HG03558 (cell line): ENCODE results near the gene APOC3.

Source experiments
- ATAC-seq: cut with Tn5 transposase; IDR thresholded peaks from one replicate; pipeline ENCODE4 v1.9.1; 2021; ENCODE audit warnings: moderate number of reproducible peaks; ENCODE audit not compliant: unreplicated experiment; ENCODE audit errors: extremely low read depth

Gene APOC3

GRCh38 chr11:116843661-116844060 is 14.0 kb downstream of the APOC3 start:
- no peak for ATAC-seq

GRCh38 chr11:116844722-116845121 is 15.0 kb downstream of the APOC3 start:
- no peak for ATAC-seq

GRCh38 chr11:116847612-116848011 is 17.9 kb downstream of the APOC3 start:
- ATAC-seq: no peak

GRCh38 chr11:116849060-116849459 is 19.4 kb downstream of the APOC3 start:
- ATAC-seq: no peak

- no peak for ATAC-seq
Observed at GRCh38 chr11:116849486-116849885, 19.8 kb downstream of the APOC3 start.

DNA sequence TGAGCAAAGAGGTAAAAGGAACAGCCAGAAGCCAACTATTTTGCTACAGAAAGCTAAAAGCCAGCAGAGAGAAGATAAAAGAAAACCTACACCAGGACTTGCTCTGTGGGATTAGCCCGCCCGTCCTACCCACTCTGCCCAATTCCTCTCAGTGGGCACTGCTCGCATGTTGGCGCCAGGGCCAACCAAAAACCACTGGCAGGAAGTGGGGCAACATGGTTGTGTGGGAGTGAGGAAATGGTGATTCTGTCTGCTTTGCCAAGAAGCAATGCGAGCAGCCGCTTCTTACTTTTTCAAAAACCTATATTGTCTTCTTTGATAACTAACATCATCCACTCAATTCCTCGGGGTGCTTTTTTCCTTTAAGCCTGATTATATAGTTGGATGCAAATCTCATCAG is 21.9 kb downstream of the APOC3 start:
- no peak for ATAC-seq

GRCh38 chr11:116852261-116853031 is 22.7 kb downstream of the APOC3 start:
- no peak for ATAC-seq

- ATAC-seq: peak; percentile 79
Observed at GRCh38 chr11:116853461-116854073, 23.9 kb downstream of the APOC3 start.

GRCh38 chr11:116855413-116855812 is 25.7 kb downstream of the APOC3 start:
- no peak for ATAC-seq

GRCh38 chr11:116856423-116856822 is 26.7 kb downstream of the APOC3 start:
- ATAC-seq: no peak

GRCh38 chr11:116857316-116857715 is 27.6 kb downstream of the APOC3 start:
- no peak for ATAC-seq

DNA sequence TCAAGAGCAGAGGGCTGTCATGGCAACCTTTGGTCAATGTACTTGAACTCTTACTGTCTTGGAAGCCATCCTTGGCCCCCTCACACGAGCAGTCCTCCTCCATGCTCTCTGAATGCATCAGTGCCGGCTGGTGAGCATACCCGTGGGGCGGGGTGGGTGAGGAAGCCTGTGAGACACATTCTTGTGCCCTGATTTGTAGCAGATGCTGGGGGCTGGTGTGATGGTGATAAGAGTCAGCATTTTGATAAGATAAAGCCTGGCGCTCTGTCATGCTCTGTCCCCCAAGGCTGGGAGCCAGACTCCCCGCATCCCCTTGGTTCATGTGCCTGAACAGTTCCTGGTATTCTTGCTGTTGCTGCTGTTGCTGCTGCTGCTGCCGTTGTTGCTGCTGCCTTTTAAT is 28.2 kb downstream of the APOC3 start:
- ATAC-seq: no peak

- ATAC-seq: no peak
Observed at GRCh38 chr11:116859175-116859574, 29.5 kb downstream of the APOC3 start.

- ATAC-seq: no peak
Observed at GRCh38 chr11:116860303-116860702, 30.6 kb downstream of the APOC3 start.

DNA sequence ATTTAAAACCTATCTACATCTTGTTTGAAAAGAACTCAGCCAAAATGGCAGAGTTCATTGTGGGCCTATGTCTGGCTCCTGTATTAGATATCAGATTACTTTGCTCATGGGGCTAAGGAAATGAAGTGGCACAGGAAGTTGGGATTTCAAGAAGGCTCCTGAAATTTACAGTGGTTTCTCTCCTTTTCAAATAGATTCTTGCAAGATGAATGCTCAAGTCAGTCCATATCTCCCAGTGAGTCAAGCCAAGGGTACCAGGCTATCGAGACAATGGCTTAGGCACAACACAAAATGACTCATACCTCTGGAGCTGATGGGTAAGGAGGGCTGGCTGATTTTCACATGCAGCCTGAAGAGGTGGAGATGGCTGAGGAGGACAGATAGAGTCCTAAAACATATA is 31.8 kb downstream of the APOC3 start:
- ATAC-seq: no peak

- no peak for ATAC-seq
Observed at GRCh38 chr11:116862185-116862584, 32.5 kb downstream of the APOC3 start.

DNA sequence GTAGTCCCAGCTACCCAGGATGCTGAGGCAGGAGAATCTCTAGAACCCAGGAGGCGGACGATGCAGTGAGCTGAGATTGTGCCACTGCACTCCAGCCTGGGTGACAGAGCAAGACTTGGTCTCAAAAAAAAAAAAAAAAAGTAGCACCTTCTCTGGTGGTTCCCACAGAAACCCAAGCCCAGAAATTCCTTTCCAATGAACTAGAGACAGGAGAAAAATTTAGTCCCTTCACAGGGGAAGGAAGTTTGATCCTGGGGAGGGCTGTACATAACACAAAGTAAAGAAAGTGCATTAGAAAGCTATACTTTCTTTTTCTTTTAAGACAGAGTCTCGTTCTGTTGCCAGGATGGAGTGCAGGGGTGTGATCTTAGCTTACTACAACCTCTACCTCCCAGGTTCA is 33.2 kb downstream of the APOC3 start:
- ATAC-seq: no peak

DNA sequence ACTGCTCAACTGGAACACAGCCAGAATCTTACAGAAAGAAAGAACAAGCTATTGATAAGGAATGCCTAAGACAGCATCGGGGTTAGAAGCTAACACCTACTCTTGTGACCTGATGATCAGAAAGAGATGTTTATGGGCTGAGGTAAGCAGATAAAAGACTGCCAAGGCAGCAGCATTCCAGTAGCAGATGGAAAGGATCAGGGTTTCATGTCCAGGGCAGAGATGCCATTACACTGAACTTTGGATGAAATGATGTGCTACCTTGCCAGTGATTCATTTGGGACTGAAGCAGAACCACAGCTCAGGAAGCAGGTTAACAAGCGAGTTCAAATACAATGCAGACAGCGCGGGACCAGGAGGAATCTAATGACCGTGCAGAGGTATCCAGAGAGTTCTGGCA is 34.8 kb downstream of the APOC3 start:
- ATAC-seq: no peak

GRCh38 chr11:116865696-116866095 is 36.0 kb downstream of the APOC3 start:
- ATAC-seq: no peak

DNA sequence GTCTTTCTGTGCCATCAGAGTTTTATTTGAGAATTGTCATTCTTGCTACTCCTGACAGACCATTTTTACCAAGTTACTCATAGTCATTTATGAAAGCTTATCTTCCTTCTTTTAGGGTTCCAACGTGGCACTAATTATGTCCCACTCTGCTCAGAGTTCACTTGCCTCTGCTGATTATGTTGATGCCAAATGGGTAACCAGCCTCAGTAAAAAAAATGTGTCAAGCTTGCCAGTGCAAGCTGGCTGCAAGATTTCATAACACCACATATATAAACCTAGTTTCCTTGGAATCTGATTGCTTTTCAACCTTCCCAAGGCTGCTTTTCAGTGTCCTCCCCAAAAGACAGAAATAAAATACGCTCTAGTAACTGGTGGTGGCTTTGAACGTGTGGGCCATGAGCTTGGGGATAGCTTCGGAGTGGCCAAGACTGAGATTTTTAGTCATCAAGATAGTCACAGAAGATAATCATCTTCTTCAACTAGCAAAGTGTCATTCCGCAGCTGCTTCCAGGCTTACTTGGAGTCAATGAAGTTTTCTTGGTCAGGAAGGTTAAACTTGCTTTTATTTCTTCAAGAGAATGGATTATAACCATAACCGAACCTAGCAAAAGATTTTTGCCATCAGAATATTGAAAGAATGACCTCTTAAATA is 37.2 kb downstream of the APOC3 start:
- no peak for ATAC-seq

DNA sequence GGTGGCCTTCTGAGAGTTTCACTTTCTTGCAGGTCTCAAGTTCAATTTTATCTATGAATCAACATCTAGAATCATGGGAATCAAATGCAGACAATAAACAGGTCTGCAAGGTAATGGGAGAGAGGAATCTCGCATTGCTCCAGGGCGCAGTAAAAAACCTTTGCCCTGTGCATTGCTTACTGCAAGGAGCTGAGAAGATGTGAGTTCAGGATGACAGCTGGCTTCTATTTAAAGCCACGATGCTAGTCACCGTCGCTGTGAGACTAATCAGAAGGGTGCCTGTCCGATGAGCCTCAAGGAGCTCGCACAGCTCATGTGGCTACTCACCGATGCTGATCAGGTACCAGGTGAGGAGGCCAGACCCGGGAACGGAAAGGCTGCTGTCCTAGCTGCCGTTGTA is 37.9 kb downstream of the APOC3 start:
- ATAC-seq: no peak

DNA sequence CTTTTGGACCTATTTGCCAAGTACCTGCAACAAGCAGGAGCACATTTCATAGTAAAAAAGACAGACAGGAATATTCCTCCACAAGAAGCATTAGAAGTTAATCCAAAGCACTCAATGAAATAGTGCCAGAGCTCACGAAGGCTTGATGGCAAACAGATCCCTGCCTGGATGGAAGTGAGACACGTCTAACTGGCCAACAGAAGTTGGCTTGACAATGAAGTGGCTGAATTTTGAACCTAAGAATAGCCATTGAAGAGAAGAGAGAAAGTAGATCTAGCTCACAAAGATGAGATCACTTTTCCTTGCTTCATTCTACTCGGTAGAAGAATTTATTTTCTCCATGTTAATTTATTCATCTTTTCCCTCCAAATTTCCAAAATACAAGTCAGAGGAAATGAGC is 38.4 kb downstream of the APOC3 start:
- no peak for ATAC-seq
